Caco-2 (cell line): ENCODE measurements around the gene BAG3. TPM values are rescaled to one million over a fixed set of nuclear protein-coding genes. Genes with fewer than 3 reads are reported as not detected.

Source experiments
- BruUV-seq: library from RNA; stranded (reverse); fragments of 400-500 nt; replicated peaks from 2 replicates; lab custom pipeline; 2021; lab: Mats Ljungman, UMichigan
- CTCF ChIA-PET: fragments of 300-600 bp; sonication (Branson Sonifier 250); formaldehyde crosslinking; loops from one replicate; lab custom pipeline; 2022; ENCODE audit warnings: antibody characterized with exemption; lab: Charles Lee
- POLR2A ChIA-PET: fragments of 300-600 bp; sonication (Branson Sonifier 250); formaldehyde crosslinking; loops from one replicate; lab custom pipeline; 2022; ENCODE audit warnings: antibody characterized with exemption; lab: Charles Lee
- DNase-seq, 2 experiments: peaks; one replicate each; pipeline versions ENCODE4 v3.0.0 to v3.0.0-alpha.2; 2020 to 2022
- H3K27me3 ChIP-seq: replicated peaks from 2 replicates; pipeline ENCODE4 v1.6.0; 2011; ENCODE audit warnings: low read length; ENCODE audit not compliant: control insufficient read depth, insufficient read depth
- H3K36me3 ChIP-seq: 2 replicates; pipeline ENCODE4 v1.5.1; 2011; ENCODE audit warnings: low read length; ENCODE audit not compliant: control insufficient read depth, insufficient read depth
- H3K4me1 ChIP-seq: fragments of 250-450 bp; sonication (Bioruptor Pico); 2 replicates; pipeline ENCODE4 v1.5.1; 2020; ENCODE audit warnings: mild to moderate bottlenecking
- H3K4me3 ChIP-seq: 2 replicates; pipeline ENCODE4 v1.5.1; 2011; ENCODE audit warnings: low read depth, mild to moderate bottlenecking, control low read depth, low read length
- H3K9me3 ChIP-seq: fragments of 250-450 bp; sonication (Bioruptor Pico); 2 replicates; pipeline ENCODE4 v1.5.1; 2020; ENCODE audit warnings: mild to moderate bottlenecking, moderate library complexity
- H3K27ac Mint-ChIP-seq: one replicate; pipeline ENCODE4 v1.8.0; 2022; ENCODE audit warnings: mixed read lengths; ENCODE audit not compliant: unreplicated experiment
- H3K27me3 Mint-ChIP-seq: one replicate; pipeline ENCODE4 v1.8.0; 2022; ENCODE audit warnings: mixed read lengths; ENCODE audit not compliant: insufficient read depth, unreplicated experiment
- H3K36me3 Mint-ChIP-seq: one replicate; pipeline ENCODE4 v1.8.0; 2022; ENCODE audit warnings: mild to moderate bottlenecking, mixed read lengths; ENCODE audit not compliant: insufficient read depth, unreplicated experiment
- H3K4me1 Mint-ChIP-seq: one replicate; pipeline ENCODE4 v1.8.0; 2022; ENCODE audit warnings: low read depth, mixed read lengths; ENCODE audit not compliant: unreplicated experiment
- H3K4me3 Mint-ChIP-seq: one replicate; pipeline ENCODE4 v1.8.0; 2022; ENCODE audit warnings: mild to moderate bottlenecking, moderate library complexity, mixed read lengths; ENCODE audit not compliant: unreplicated experiment
- H3K9me3 Mint-ChIP-seq: one replicate; pipeline ENCODE4 v1.8.0; 2022; ENCODE audit warnings: mixed read lengths; ENCODE audit not compliant: unreplicated experiment
- intact Hi-C: fragments of 100-400 bp; cut with micrococcal nuclease; formaldehyde crosslinking; loops from one replicate; pipeline ENCODE4 v1.10.0; 2022; ENCODE audit not compliant: unreplicated experiment
- total RNA-seq: library from RNA; stranded (reverse); gene quantifications from 2 replicates; pipeline ENCODE4 v1.2.3, GENCODE V29; 2022
- TF ChIP-seq, protein P1 (sequence below), 2 experiments: fragments of 200-600 bp in 1 of 2; IDR thresholded peaks; 1 replicate in 1 of 2; 2 replicates in 1 of 2; pipeline versions ENCODE4 v1.5.1 to v1.8.0; 2011 to 2022; ENCODE audit warnings: antibody characterized with exemption in 1 of 2, control low read depth in 1 of 2, inconsistent platforms in 1 of 2, low read depth in 1 of 2, low read length in 1 of 2, mild to moderate bottlenecking in 1 of 2, moderate library complexity in 1 of 2; ENCODE audit not compliant: insufficient read depth in 1 of 2, severe bottlenecking in 1 of 2, unreplicated experiment in 1 of 2

The BAG3 gene
- total RNA-seq, 1 experiment from 2014 or later: 30.7 TPM

DNA sequence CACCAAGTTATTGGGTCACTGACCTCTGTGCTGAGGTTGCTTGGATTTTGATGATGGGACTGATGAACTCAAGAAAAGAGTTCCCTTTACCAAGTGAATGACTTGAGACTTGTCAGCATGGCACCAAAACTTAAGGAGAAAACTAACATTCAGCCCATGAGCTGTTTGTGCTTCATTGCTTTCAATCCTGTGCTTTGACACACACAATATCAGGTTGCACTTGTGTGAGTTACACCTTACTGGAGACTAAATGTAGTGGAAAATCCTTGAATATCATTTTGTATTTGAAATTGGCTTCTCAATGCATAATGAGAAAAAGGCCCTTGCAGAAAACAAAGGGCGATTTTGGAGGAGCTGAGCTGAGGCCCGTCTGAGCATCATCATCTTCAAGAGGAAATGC is 2.7 kb downstream of the BAG3 start:
- peaks cover 26% of the 10 kb centered on the region for H3K36me3 Mint-ChIP-seq
- H3K27ac Mint-ChIP-seq: no peak overlapping the region
- Histone ChIP-seq H3K27me3 (no peaks in the 10 kb centered on the region), H3K4me3 (no peak overlapping the region), H3K36me3 (0 out of 2 replicates have a peak, but pooled peaks cover 3% of the 10 kb centered on the region), H3K4me1 (peaks cover 19% of the 10 kb centered on the region), H3K9me3 (no peaks in the 10 kb centered on the region)
- H3K4me3 Mint-ChIP-seq: peak overlapping the region; percentile 90
- peaks cover 19% of the 10 kb centered on the region for H3K4me1 Mint-ChIP-seq
- H3K27me3 Mint-ChIP-seq: no peaks in the 10 kb centered on the region
- ChIA-PET CTCF (interaction anchor here (0.6 to 1.2 kb wide), 3 partner anchors 25 to 45 kb away, joined by 3 to 6 read pairs (median 5); no protein-coding TSS in a partner anchor), POLR2A (no interaction called here)
- H3K9me3 Mint-ChIP-seq: peaks cover 9% of the 10 kb centered on the region
- no peak for DNase-seq
- BruUV-seq: no TSS peak
- TF ChIP-seq, protein P1, sequence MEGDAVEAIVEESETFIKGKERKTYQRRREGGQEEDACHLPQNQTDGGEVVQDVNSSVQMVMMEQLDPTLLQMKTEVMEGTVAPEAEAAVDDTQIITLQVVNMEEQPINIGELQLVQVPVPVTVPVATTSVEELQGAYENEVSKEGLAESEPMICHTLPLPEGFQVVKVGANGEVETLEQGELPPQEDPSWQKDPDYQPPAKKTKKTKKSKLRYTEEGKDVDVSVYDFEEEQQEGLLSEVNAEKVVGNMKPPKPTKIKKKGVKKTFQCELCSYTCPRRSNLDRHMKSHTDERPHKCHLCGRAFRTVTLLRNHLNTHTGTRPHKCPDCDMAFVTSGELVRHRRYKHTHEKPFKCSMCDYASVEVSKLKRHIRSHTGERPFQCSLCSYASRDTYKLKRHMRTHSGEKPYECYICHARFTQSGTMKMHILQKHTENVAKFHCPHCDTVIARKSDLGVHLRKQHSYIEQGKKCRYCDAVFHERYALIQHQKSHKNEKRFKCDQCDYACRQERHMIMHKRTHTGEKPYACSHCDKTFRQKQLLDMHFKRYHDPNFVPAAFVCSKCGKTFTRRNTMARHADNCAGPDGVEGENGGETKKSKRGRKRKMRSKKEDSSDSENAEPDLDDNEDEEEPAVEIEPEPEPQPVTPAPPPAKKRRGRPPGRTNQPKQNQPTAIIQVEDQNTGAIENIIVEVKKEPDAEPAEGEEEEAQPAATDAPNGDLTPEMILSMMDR (IDR thresholded peaks at IDR 0.05; ENCODE audit: insufficient read depth in 1 of 2, low read depth in 1 of 2, low read length in 1 of 2, severe bottlenecking in 1 of 2, unreplicated experiment in 1 of 2): no peak
- intact Hi-C loops: no loop called here

DNA sequence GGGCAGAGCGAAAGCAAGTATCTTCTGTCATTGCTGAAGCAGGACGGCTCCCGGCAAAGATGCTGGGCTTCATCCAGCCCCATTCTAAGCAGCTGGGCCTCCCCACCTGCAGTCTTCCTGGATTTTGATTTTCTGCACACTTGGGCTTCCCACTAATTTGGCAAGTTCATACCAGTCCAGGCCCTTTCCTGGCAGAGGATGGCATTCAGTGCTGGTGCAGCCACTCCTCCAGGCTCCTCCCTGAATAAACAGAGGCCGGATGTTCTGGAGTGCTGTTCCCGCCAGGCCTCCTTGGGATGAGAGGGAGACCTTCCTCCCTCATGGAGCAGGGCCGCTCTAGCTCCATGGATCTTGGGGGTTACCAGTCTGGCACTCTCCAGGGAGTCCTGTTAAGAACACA is 3.4 kb downstream of the BAG3 start:
- ChIA-PET CTCF (interaction anchor here (0.6 to 1.2 kb wide), 3 partner anchors 24 to 259 kb away, joined by 4 to 6 read pairs (median 5); no protein-coding TSS in a partner anchor), POLR2A (interaction anchor here (0.6 kb wide), 1 partner anchor 207 kb away, joined by 4 read pairs; no protein-coding TSS in a partner anchor)
- peaks cover 5% of the 10 kb centered on the region for H3K9me3 Mint-ChIP-seq

DNA sequence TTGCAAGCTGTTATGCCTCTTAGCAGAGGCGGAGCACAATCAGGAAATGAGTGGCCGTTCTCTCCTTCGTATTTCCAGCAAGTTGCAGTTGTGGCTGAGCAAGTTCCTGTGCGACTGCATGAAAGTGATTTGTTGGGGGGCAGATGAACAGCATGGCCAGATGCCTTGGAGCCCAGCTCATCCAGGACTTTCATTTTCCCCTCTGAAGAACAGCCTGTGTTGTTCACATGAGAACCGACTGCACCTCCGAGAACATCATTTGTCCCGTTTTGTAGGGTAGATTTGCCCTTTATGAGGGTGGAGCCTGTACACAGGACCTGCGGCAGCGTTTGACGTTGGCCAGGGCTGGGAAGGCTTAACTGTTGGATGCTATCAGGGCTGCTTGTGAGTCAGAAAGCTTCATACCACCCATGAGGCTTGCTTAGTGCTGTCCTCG is 4.4 kb downstream of the BAG3 start:
- H3K9me3 ChIP-seq: no peaks in the 10 kb centered on the region
- ChIA-PET POLR2A (no interaction called here), CTCF (no interaction called here)
- Mint-ChIP-seq H3K27me3 (no peaks in the 10 kb centered on the region), H3K36me3 (peaks cover 37% of the 10 kb centered on the region), H3K27ac (no peak overlapping the region), H3K9me3 (no peaks in the 10 kb centered on the region), H3K4me3 (no peak overlapping the region), H3K4me1 (peaks cover 6% of the 10 kb centered on the region)
- TF ChIP-seq, protein P1 (IDR thresholded peaks at IDR 0.05; ENCODE audit: insufficient read depth in 1 of 2, low read depth in 1 of 2, low read length in 1 of 2, severe bottlenecking in 1 of 2, unreplicated experiment in 1 of 2): no peak
- H3K36me3 ChIP-seq: 0 out of 2 replicates have a peak, but pooled peaks cover 3% of the 10 kb centered on the region
- BruUV-seq: no TSS peak
- no peak overlapping the region for H3K4me3 ChIP-seq
- DNase-seq: no peak
- H3K4me1 ChIP-seq: peaks cover 19% of the 10 kb centered on the region
- intact Hi-C loops: no loop called here
- no peaks in the 10 kb centered on the region for H3K27me3 ChIP-seq

More for the DNA sequence above, 3.4 kb downstream of the BAG3 start:
- Histone ChIP-seq H3K9me3 (no peaks in the 10 kb centered on the region), H3K4me1 (peaks cover 19% of the 10 kb centered on the region), H3K27me3 (no peaks in the 10 kb centered on the region), H3K36me3 (0 out of 2 replicates have a peak, but pooled peaks cover 3% of the 10 kb centered on the region), H3K4me3 (no peak overlapping the region)
- H3K27ac Mint-ChIP-seq: no peak overlapping the region
- H3K36me3 Mint-ChIP-seq: peaks cover 32% of the 10 kb centered on the region
- TF ChIP-seq, protein P1 (IDR thresholded peaks at IDR 0.05; ENCODE audit: insufficient read depth in 1 of 2, low read depth in 1 of 2, low read length in 1 of 2, severe bottlenecking in 1 of 2, unreplicated experiment in 1 of 2): no peak
- peaks cover 17% of the 10 kb centered on the region for H3K4me1 Mint-ChIP-seq
- no peak for DNase-seq
- intact Hi-C loops: no loop called here
- no peak overlapping the region for H3K4me3 Mint-ChIP-seq
- BruUV-seq: no TSS peak
- no peaks in the 10 kb centered on the region for H3K27me3 Mint-ChIP-seq
